Stimulated activated CD8-positive, alpha-beta memory T cell treated with anti-CD3 and anti-CD28 coated beads, Interleukin-12 subunit alpha, Interleukin-12 subunit beta, amount 100 ng/mL, for 1 hour (primary cell): ENCODE results near the gene CUTC.
"Not testable (repeated sequence)": the region's sequence is repeated elsewhere in the genome, so short reads cannot be mapped to it uniquely, and the experiment has no call there.

Source experiments
- DNase-seq: peaks from one replicate; pipeline ENCODE4 v3.0.0-alpha.2; 2020; ENCODE audit warnings: low read depth

The CUTC gene

GRCh38 chr10:99742701-99743100 lies 10.7 kb downstream of the CUTC start:
- no peak for DNase-seq

GRCh38 chr10:99743841-99744240 lies 11.8 kb downstream of the CUTC start:
- DNase-seq: no peak

GRCh38 chr10:99746166-99746565 lies 14.1 kb downstream of the CUTC start:
- not testable (repeated sequence) for DNase-seq

GRCh38 chr10:99748823-99749451 lies 16.9 kb downstream of the CUTC start:
- no peak for DNase-seq

- no peak for DNase-seq
Measured at GRCh38 chr10:99750641-99751040, 18.6 kb downstream of the CUTC start.

- no peak for DNase-seq
Measured at GRCh38 chr10:99754670-99755069, 22.6 kb downstream of the CUTC start.

GRCh38 chr10:99756159-99756558 lies 24.1 kb downstream of the CUTC start:
- no peak for DNase-seq

GRCh38 chr10:99758211-99758891 lies 26.3 kb downstream of the CUTC start:
- no peak for DNase-seq

GRCh38 chr10:99760321-99760720 lies 28.3 kb downstream of the CUTC start:
- no peak for DNase-seq

GRCh38 chr10:99761365-99761764 lies 29.3 kb downstream of the CUTC start:
- DNase-seq: no peak

GRCh38 chr10:99765672-99766301 lies 33.8 kb downstream of the CUTC start:
- no peak for DNase-seq

GRCh38 chr10:99766302-99766681 lies 34.3 kb downstream of the CUTC start:
- no peak for DNase-seq

- no peak for DNase-seq
Measured at GRCh38 chr10:99767901-99768300, 35.9 kb downstream of the CUTC start.

- DNase-seq: no peak
Measured at GRCh38 chr10:99768556-99768955, 36.5 kb downstream of the CUTC start.

GRCh38 chr10:99769706-99770105 lies 37.7 kb downstream of the CUTC start:
- no peak for DNase-seq

GRCh38 chr10:99770408-99771045 lies 38.5 kb downstream of the CUTC start:
- DNase-seq: no peak

GRCh38 chr10:99775850-99776249 lies 43.8 kb downstream of the CUTC start:
- DNase-seq: no peak

- no peak for DNase-seq
Measured at GRCh38 chr10:99777918-99778714, 46.1 kb downstream of the CUTC start.

- DNase-seq: no peak
Measured at GRCh38 chr10:99779335-99779734, 47.3 kb downstream of the CUTC start.

GRCh38 chr10:99781734-99782429 lies 49.8 kb downstream of the CUTC start:
- DNase-seq: no peak

GRCh38 chr10:99782447-99783286 lies 50.6 kb downstream of the CUTC start, which contains the start of gene ABCC2:
TSS of gene ABCC2 (plus strand) at chr10:99782640. CDS start at chr10:99782845, 205 bp downstream.
- no peak for DNase-seq
